SK-N-SH (cell line): Measurements from ENCODE around the gene TFB1M.

Experiments
- CTCF ChIP-seq: fragments of 200-600 bp; sonication (generic); IDR thresholded peaks from 2 replicates; pipeline ENCODE4 v1.6.1; 2017; ENCODE audit warnings: antibody characterized with exemption, mild to moderate bottlenecking, moderate library complexity
- YY1 ChIP-seq: IDR thresholded peaks from 2 replicates; pipeline ENCODE4 v1.4.0; 2012; ENCODE audit warnings: low read depth, mild to moderate bottlenecking

GRCh38 chr6:155347800-155348199, 33.5 kb upstream of the TFB1M start:
- TF ChIP-seq YY1 = no peak
- no peak for TF ChIP-seq CTCF
